Fibroblast of pulmonary artery (primary cell): ENCODE measurements around the gene ERC1.
"Not testable (repeated sequence)": the region's sequence is repeated elsewhere in the genome, so short reads cannot be mapped to it uniquely, and the experiment has no call there.

Source experiments
- DNase-seq: peaks from one replicate; pipeline ENCODE4 v3.0.0-alpha.2; 2010; ENCODE audit warnings: low read depth
- H3K4me3 ChIP-seq: replicated peaks from 2 replicates; pipeline ENCODE4 v1.5.1; 2011; ENCODE audit warnings: low read depth, mild to moderate bottlenecking, control low read depth, low read length, moderate library complexity
- TF ChIP-seq, protein P1 (sequence below): IDR thresholded peaks from 2 replicates; pipeline ENCODE4 v1.5.1; 2011; ENCODE audit warnings: mild to moderate bottlenecking, control low read depth, low read length, inconsistent platforms; ENCODE audit errors: missing control alignments

The ERC1 gene

DNA sequence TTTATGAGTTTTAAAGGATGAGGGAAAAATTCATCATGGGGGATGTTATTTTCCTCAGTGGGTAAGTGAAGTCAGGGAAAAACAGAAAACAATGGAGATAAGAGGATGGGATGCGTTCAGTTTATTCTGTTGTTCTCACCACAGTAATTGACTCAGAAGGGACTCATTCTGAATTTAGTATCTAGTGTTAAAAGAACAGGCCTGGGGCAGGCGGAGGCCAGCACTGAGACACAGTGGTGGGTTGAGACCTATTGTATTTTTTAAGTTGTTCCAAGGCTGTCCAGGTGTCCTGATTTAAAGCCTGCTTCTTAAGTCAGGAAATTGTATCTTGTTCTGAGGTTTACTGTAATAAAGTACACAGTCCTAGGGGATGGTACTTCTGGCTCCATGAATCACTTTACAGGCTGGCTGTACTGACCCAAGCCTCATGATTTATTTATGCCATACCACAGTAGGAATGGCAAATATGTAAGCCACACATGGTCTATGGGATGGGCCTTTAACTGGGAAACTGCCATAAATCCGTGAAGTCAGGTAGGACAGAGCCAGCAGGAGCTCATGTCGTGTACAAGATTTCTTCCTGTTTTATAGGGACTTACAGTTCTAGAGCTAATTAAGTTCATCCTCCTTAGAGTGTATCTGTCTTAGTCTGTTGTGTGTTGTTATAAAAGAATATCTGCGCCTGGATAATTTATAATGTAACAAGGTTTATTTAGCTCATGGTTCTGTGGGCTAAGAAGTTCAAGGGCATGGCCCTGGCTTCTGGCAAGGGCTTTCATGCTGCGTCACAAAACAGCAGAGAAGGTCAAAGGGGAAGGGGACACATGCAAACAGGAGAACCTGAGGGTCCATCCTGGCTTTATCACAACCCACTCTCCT, 359.3 kb downstream of the ERC1 start:
- H3K4me3 ChIP-seq, result no peak overlapping the region
- peak; percentile 62 for DNase-seq
- TF ChIP-seq, protein P1, sequence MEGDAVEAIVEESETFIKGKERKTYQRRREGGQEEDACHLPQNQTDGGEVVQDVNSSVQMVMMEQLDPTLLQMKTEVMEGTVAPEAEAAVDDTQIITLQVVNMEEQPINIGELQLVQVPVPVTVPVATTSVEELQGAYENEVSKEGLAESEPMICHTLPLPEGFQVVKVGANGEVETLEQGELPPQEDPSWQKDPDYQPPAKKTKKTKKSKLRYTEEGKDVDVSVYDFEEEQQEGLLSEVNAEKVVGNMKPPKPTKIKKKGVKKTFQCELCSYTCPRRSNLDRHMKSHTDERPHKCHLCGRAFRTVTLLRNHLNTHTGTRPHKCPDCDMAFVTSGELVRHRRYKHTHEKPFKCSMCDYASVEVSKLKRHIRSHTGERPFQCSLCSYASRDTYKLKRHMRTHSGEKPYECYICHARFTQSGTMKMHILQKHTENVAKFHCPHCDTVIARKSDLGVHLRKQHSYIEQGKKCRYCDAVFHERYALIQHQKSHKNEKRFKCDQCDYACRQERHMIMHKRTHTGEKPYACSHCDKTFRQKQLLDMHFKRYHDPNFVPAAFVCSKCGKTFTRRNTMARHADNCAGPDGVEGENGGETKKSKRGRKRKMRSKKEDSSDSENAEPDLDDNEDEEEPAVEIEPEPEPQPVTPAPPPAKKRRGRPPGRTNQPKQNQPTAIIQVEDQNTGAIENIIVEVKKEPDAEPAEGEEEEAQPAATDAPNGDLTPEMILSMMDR, result no peak

DNA sequence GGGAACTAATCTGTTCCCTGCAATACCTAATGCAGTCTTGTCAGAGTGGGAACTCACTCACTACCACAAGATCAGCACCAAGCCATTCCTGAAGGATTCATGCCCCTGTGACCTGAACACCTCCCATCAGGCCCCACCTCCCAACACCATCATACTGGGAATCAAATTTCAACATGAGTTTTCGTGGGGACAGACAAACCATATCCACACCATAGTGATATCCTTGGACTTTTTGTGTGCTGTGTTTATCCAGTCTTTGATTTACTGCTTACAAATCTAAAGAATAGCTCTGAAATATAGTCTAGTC, 359.9 kb downstream of the ERC1 start:
- TF ChIP-seq, protein P1, result no peak
- H3K4me3 ChIP-seq, result no peak overlapping the region
- no peak for DNase-seq

DNA sequence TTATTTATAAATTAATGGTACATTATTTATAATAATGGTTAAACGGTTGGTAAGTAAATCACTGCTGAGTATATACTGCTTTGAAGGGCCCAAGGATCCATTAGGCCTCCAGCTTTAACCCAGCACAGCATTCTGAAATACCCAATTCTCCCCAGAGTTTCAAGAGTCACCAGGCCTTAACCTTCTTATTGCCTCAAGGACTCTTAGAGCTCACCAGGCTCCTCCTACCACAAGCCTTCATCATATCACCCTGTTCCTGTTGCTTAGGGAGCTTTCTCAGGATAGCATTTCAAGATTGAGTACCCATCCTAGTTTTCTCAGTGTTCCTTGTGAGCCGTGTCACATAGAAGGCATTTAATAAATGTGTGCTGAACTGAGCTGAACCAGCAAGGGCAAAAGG, 360.9 kb downstream of the ERC1 start:
- TF ChIP-seq, protein P1, result no peak
- H3K4me3 ChIP-seq, result no peak overlapping the region
- DNase-seq, result no peak

DNA sequence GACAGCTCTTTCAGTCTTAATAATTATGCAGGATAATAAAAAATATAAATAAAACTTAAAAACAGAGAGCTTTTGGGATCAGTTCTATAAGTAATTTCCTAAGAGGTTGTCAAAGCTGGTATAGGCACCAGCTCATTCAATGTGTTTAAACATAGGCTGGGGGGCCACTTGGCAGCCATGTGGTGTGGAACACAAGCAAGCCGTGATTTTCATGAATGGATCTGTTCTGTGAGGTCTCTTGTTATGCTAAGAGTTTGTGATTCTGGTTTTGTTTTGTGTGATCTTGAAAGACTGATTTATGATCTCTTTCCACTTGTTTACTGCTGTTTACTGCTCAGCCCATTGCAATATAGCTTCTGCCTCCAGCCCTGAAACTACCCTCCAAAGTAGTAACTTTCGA, 362.4 kb downstream of the ERC1 start:
- TF ChIP-seq, protein P1, result no peak
- no peak for DNase-seq

DNA sequence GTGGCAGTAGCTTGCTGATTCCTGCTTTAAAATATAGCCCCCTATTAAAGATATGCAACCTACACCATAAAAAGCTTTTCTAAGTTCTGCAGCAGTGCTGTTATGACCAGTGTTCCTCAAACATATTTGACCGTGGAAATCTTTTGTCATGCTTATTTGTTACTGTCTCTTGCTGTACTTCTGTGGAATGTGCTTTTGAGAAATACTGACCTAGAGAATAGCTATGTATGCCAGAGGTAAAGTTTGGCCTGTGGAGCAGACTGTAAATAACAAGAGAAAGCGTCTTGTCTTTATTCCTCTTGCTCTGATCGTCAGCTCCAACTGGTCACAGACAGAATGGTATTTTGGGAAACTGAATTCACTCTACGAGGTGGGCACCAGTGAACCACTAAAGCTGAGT, 364.4 kb downstream of the ERC1 start:
- no peak overlapping the region for H3K4me3 ChIP-seq
- DNase-seq, result peak; percentile 29
- TF ChIP-seq, protein P1, result no peak

More for the DNA sequence above, 362.4 kb downstream of the ERC1 start:
- no peak overlapping the region for H3K4me3 ChIP-seq

DNA sequence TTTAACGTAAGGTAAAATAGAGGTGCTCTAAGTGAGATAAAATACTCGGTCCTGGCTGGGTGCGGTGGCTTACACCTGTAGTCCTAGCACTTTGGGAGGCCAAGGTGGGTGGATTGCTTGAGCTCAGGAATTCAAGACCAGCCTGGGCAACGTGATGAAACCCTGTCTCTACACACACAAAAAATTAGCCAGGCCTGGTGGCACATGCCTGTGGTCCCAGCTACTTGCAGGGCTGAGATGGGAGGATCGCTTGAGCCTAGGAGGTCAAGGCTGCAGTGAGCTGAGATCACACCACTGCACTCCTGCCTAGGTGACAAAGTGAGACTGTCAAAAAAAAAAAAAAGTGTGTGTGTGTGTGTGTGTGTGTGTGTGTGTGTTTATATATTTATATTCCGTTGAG, 364.8 kb downstream of the ERC1 start:
- not testable (repeated sequence) for H3K4me3 ChIP-seq, DNase-seq

DNA sequence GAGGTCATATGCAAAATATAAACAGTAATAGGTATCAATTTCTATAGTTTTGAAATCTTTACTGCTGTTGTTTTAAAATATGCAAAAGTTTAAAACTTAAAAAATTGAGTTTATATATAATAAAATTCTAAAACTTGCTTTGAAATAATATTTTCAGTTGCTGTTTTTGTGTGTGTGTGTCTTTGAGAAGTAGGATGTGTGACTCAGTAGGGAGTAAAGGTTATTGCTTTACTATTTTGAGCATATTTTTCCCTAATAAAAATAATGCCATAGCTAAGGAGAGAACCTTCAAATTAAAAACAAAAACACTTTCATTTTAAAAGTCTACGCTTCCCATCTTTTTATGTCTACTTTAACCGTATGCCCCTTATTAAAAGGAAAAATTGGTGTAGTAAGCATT, 365.3 kb downstream of the ERC1 start:
- no peak for DNase-seq
- TF ChIP-seq, protein P1, result no peak
- no peak overlapping the region for H3K4me3 ChIP-seq
